ENCODE measurements around the gene ALDH1A3. TPM values are rescaled to one million over a fixed set of nuclear protein-coding genes. Genes with fewer than 3 reads are reported as not detected.

ALDH1A3 gene
- total RNA-seq, 2 experiments from 2014 or later: not detected

DNA sequence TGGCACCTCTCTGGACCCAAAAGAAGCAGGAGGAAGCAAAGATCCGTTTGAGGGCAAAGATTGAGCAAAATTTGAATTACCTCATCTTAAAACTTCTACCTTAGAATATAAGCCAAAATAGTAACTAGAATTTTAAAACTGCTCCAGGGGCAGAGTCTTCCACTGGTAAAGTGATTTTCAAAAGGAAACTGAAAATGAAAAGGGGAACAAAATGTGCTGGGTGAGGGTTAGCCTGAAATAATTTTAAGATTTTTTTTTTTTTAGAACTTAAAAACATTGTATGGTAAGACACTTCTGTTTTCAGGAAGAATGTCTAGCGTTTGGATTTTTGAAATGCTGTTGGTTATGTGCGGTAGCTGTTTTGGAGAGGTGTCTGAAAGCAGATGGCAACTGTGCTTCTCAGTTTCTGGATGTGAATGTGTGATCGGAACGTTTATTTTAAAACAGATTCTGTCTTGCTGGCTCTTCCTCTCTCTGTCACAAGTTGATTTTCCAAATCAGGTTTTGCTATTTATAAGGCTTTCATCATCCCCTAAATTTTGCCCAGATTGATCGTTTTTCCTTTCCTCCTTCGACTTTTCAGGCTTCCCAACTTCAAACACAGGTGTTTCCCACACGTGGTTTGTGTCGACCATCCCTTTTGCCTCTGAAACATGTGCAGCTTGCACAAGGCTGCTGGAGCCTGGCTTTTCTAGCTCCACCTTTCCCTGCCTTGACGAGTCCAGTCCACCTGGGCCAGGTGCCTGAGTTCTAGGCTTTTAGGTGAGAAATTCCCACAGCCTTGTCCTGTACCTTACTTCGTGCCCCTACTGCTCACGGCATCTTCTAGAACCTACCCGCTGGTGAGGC, 42.8 kb downstream of the ALDH1A3 start:
- Mint-ChIP-seq H3K4me3 (no peak overlapping the region), H3K4me1 (peaks cover 27% of the 10 kb centered on the region), H3K27me3 (peaks cover 48% of the 10 kb centered on the region), H3K9me3 (no peaks in the 10 kb centered on the region), H3K27ac (no peak overlapping the region), H3K36me3 (ENCODE audit: low read depth) (no peaks in the 10 kb centered on the region)
- ChIA-PET CTCF (interaction anchor here (1.1 to 7.2 kb wide), 3 partner anchors 86 to 398 kb away, joined by 3 to 169 read pairs (median 5); no protein-coding TSS in a partner anchor), POLR2A (no interaction called here)
- no peak for DNase-seq

DNA sequence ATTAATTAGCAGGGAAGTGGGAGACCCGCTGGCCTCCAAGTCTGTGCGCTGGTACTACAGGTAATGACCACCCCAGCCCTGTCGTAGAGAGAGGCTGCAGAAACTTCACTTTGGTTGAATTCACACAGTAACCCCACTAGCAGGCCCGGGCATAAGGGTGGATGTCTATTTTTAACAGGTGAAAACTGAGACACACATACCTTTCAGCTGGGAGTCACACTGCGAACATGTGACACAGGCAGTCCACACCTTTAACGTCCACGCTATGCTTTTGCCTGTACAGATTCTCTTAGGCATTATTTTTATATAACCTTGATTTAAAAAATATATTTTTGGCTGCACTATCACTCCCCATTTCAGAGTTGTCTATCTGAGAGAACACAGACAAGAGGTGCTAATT, 43.4 kb downstream of the ALDH1A3 start:
- ChIA-PET CTCF (interaction anchor here (1.4 to 2.0 kb wide), 2 partner anchors 85 to 335 kb away, joined by 3 to 5 read pairs; no protein-coding TSS in a partner anchor), POLR2A (no interaction called here)
- H3K9me3 Mint-ChIP-seq: no peaks in the 10 kb centered on the region
- peaks cover 45% of the 10 kb centered on the region for H3K27me3 Mint-ChIP-seq
- H3K4me1 Mint-ChIP-seq: peaks cover 25% of the 10 kb centered on the region
- no peaks in the 10 kb centered on the region for H3K36me3 Mint-ChIP-seq (ENCODE audit: low read depth)
- no peak overlapping the region for H3K4me3 Mint-ChIP-seq
- no peak for DNase-seq
- H3K27ac Mint-ChIP-seq: no peak overlapping the region

DNA sequence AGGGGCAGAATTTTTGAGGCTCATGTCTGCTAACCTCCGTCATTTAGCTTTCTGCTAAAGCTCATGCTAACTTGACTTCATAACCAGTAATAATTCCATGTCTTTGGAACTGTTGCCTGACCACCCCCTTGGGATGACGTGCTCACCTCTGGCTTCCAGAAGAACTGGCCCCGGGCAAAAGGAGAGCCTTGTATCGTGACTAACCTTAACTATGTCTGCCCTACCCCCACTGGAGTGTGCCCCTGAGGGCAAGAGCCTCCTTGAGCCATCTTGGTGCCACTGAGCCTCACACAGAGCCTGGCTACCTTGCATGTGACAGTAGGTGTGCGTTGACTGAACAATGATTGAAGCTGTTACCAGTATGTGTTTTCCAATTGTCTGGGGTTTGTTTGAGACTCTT, 44.3 kb downstream of the ALDH1A3 start:
- ChIA-PET POLR2A (no interaction called here), CTCF (interaction anchor here (0.8 to 2.0 kb wide), 3 partner anchors 85 to 359 kb away, joined by 3 to 5 read pairs (median 4); no protein-coding TSS in a partner anchor)
- H3K4me3 Mint-ChIP-seq: no peak overlapping the region
- H3K36me3 Mint-ChIP-seq (ENCODE audit: low read depth): no peaks in the 10 kb centered on the region
- H3K27ac Mint-ChIP-seq: no peak overlapping the region
- H3K27me3 Mint-ChIP-seq: peaks cover 37% of the 10 kb centered on the region
- peaks cover 18% of the 10 kb centered on the region for H3K4me1 Mint-ChIP-seq
- no peak for DNase-seq
- no peaks in the 10 kb centered on the region for H3K9me3 Mint-ChIP-seq

DNA sequence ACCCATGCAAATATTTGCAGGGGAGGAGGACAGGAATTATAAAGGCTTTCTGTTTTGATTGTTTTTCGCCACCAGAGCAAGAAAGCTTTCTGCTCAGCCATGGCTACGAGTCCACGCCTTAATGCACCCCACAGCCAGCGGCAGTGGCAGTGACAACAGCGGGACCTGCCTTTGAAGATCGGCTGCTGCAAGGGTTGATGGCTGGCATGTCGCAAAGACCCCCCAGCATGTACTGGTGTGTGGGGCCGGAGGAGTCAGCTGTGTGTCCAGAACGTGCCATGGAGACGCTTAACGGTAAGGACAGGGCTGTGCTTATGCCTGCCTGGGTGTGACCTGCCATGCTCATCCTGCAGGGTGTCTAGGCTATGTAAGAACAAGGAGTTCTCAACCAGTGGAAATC, 44.8 kb downstream of the ALDH1A3 start:
- H3K4me1 Mint-ChIP-seq: peaks cover 18% of the 10 kb centered on the region
- H3K27ac Mint-ChIP-seq: no peak overlapping the region
- no peak for DNase-seq
- peaks cover 37% of the 10 kb centered on the region for H3K27me3 Mint-ChIP-seq
- ChIA-PET CTCF (interaction anchor here (0.8 to 2.0 kb wide), 3 partner anchors 84 to 358 kb away, joined by 3 to 5 read pairs (median 4); no protein-coding TSS in a partner anchor), POLR2A (no interaction called here)
- no peak overlapping the region for H3K4me3 Mint-ChIP-seq
- H3K9me3 Mint-ChIP-seq: no peaks in the 10 kb centered on the region
- H3K36me3 Mint-ChIP-seq (ENCODE audit: low read depth): no peaks in the 10 kb centered on the region

DNA sequence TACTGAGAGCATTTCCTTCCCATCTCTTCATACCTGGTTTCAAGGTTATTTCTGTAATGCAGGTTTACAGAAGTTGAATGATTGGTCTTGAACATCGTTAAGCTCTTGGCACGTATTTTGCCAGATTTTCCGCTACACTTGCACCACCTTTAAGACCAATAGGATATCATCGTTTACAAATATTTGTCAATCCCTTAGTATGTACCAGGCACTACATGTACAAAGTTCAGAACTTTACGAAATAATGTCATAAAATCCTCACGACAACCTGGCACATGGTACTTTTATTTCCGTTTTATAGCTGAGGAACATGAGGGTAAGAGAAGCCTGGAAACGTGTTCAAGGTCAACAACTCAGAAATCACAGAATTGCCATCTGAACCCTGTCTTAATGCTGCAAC, 45.8 kb downstream of the ALDH1A3 start:
- Mint-ChIP-seq H3K4me1 (peaks cover 12% of the 10 kb centered on the region), H3K27me3 (peaks cover 29% of the 10 kb centered on the region), H3K27ac (no peak overlapping the region), H3K9me3 (no peaks in the 10 kb centered on the region), H3K36me3 (ENCODE audit: low read depth) (no peaks in the 10 kb centered on the region), H3K4me3 (no peak overlapping the region)
- DNase-seq: no peak
- ChIA-PET CTCF (interaction anchor here (0.6 kb wide), 1 partner anchor 82 kb away, joined by 4 read pairs; no protein-coding TSS in a partner anchor), POLR2A (no interaction called here)

DNA sequence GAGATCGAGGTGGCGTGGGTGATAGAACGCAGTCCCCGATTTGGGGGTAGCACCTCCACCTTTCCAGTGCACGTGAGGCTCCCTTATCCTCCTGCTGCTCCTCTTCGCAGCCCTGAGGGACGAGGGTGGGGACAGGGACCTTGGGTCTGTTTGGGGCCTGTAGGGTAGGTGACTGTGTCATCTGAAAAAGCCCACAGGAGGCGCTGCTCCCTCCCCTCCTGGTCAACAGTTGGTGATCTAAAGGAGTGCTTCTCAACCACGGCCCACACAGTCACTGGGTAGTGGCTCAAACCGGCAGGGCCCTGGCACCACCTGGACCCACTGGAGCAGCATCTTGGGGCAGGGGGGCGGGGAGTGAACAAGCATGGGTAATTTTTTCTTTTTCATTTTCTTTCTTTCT, 46.6 kb downstream of the ALDH1A3 start:
- Mint-ChIP-seq H3K9me3 (no peaks in the 10 kb centered on the region), H3K36me3 (ENCODE audit: low read depth) (no peaks in the 10 kb centered on the region), H3K27ac (no peak overlapping the region), H3K4me3 (no peak overlapping the region), H3K4me1 (peaks cover 10% of the 10 kb centered on the region), H3K27me3 (peaks cover 22% of the 10 kb centered on the region)
- CTCF ChIA-PET: no interaction called here
- POLR2A ChIA-PET: no interaction called here
- no peak for DNase-seq

DNA sequence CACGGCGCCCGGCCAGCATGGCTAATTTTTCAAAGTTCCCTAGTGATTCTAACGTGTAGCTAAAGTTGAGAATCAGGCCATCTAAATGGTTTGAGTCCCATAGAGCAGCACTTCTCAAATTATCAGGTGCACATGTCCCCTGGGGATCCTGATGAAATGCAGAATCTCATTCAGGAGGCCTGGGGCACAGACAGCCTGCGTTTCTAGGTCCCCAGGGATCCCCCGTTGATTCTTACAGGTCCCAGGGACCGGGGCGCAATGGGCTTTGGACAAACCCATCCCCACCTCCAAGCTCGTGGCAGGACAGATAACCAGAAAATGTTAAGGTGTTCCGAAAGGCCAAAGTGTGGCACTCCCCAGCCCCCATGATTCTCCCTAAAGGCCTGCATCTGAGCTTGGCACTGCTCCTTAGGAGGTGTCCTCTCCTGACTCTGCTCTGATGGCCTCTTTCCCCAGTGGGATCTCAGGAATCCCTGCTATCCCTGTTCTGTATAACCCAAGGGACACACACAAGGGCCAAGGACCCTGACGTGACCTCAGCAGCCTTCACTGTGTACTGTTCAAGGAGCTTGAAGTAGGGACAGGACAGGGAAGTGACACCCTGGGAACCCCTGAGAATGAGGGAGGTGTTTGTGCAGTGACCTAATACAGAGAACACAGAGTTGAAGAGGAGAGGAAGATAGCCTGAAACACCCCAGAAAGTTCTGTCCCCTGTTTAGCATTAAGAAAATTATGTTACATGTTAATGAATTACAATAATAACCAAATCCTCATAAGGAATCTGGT, 47.5 kb downstream of the ALDH1A3 start:
- no peak overlapping the region for H3K27ac Mint-ChIP-seq
- ChIA-PET POLR2A (no interaction called here), CTCF (interaction anchor here (1.3 to 2.0 kb wide), 3 partner anchors 8 to 54 kb away, joined by 4 read pairs; partner anchors contain the start of gene LRRK1)
- no peaks in the 10 kb centered on the region for H3K9me3 Mint-ChIP-seq
- H3K36me3 Mint-ChIP-seq (ENCODE audit: low read depth): no peaks in the 10 kb centered on the region
- H3K4me3 Mint-ChIP-seq: no peak overlapping the region
- DNase-seq: no peak
- H3K27me3 Mint-ChIP-seq: peaks cover 12% of the 10 kb centered on the region
- peaks cover 6% of the 10 kb centered on the region for H3K4me1 Mint-ChIP-seq

DNA sequence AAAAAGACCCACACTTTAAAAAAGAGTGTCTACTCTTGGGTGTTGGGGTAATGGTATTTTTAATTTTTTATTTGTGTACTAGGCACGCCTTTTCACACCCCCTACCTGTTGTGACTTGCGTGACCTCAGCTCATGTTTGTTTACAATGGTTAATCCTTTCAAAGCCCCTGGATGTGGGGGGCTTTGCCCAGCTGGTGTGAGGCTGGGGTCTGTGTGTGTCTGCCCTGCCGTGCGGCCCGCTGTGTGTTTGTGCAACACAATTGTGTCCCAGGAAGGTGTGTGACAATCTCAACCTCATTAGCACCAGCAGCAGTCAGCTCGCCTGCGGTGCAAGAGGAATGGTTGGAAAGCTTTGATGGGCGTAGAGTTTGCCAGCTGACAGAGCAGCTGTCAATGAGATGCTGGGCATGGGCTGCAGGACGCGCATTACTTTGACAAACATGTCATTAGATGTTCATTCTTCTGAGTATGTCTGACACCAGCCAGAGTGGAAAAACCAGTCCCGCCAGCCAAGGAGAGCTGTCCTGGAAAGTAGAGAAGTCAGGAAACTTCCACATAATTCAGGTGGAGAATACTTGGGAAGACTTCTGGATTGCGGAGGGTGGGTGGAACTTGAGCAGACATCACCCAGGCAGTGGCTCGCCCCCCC, 49.1 kb downstream of the ALDH1A3 start:
- H3K36me3 Mint-ChIP-seq (ENCODE audit: low read depth): no peaks in the 10 kb centered on the region
- H3K9me3 Mint-ChIP-seq: no peaks in the 10 kb centered on the region
- ChIA-PET POLR2A (no interaction called here), CTCF (interaction anchor here (2.0 kb wide), 1 partner anchor 56 kb away, joined by 4 read pairs; no protein-coding TSS in a partner anchor)
- no peaks in the 10 kb centered on the region for H3K4me1 Mint-ChIP-seq
- no peak overlapping the region for H3K27ac Mint-ChIP-seq
- no peak for DNase-seq
- no peak overlapping the region for H3K4me3 Mint-ChIP-seq
- H3K27me3 Mint-ChIP-seq: peaks cover under 1% of the 10 kb centered on the region

DNA sequence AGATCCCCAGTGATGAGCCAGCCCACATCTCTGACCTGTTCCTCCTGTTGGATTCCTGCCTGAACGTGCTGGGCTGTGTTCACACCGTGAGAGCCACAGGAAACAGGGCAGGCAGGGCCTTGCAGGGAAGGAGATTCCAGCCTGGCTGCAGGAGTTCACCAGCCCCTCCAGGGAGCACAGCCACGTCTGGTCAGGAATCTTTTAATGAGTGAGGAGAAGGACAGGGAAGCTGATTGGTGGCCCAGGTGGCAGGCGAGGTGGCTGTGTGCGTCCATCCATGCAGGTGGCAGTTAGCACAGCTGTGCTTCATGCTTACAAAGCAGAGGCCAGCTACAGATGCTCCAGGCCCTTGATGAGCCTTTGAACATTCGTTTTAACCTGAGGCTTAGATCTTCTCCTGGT, 50.0 kb downstream of the ALDH1A3 start:
- ChIA-PET POLR2A (no interaction called here), CTCF (interaction anchor here (1.4 kb wide), 1 partner anchor 12 kb away, joined by 5 read pairs; no protein-coding TSS in a partner anchor)
- Mint-ChIP-seq H3K4me1 (no peaks in the 10 kb centered on the region), H3K36me3 (ENCODE audit: low read depth) (no peaks in the 10 kb centered on the region), H3K27ac (no peak overlapping the region), H3K9me3 (no peaks in the 10 kb centered on the region), H3K4me3 (no peak overlapping the region), H3K27me3 (peaks cover 1% of the 10 kb centered on the region)
- no peak for DNase-seq

DNA sequence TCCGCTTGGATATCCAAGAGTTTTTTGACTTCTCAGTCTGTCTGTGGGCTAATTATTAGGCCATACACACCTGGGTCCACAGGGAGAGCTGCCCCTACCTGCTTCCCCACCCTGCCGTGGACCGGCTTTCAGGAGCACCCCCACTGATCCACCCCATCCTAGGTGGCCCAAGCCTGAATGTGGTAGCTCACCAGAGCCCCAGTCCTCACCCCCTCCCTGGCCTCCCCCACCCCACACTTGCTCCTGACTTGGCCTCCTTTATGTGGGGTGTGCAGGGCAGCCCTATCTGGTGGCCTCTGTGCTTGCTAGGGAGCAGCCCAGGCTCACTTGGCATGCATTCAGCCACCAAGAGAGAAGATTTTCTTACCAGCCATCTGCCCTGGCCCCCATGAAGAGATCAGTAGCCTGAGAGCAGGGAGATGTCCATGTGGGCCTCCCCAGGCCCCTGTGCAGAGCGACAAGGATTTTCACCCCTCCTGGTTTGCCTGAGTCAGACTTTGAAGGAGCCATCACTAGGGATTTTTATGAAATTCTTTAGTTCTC, 50.7 kb downstream of the ALDH1A3 start:
- no peak for DNase-seq
- Mint-ChIP-seq H3K27ac (no peak overlapping the region), H3K9me3 (no peaks in the 10 kb centered on the region), H3K27me3 (peaks cover 1% of the 10 kb centered on the region), H3K36me3 (ENCODE audit: low read depth) (no peaks in the 10 kb centered on the region), H3K4me1 (no peaks in the 10 kb centered on the region), H3K4me3 (no peak overlapping the region)
- ChIA-PET POLR2A (no interaction called here), CTCF (interaction anchor here (1.4 kb wide), 1 partner anchor 13 kb away, joined by 5 read pairs; no protein-coding TSS in a partner anchor)

DNA sequence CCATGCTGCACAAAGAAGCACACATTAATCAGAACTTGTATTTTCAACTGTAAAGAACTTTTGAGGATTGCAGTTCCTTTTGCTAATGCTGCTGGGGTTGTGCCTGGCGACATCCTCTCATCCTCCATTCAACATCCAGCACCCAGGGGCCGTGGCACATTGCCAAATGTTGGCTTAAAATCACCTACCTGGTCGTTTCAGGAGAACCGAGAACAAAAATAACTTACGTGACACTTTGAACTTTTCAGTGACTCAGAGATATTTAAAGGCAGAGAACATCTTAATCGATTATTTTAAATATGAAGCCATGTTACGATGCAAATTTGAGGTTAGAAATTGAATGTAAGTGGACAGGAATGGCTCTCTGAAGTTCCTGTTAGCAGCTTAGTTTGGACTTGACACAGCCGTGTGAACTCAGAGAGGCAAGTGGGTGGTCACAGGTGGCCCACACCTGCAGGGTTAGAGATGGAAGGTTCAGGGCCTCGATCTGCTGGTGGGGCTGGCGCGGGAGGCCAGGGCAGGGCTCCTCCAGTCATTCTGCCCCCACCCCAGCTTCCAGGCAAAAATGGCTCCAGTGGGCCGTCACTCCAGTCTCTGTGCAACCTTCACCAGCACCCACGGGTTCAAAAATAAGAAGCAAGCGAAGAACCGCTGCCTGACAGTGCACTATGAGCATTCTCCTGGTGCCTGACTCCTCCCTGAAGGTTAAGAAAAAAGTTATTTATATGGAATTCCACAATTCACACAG, 51.7 kb downstream of the ALDH1A3 start:
- H3K4me3 Mint-ChIP-seq: no peak overlapping the region
- POLR2A ChIA-PET: no interaction called here

More for the DNA sequence above, 51.7 kb downstream of the ALDH1A3 start:
- Mint-ChIP-seq H3K36me3 (ENCODE audit: low read depth) (no peaks in the 10 kb centered on the region), H3K27ac (no peak overlapping the region), H3K9me3 (no peaks in the 10 kb centered on the region), H3K4me1 (no peaks in the 10 kb centered on the region), H3K27me3 (peaks cover 1% of the 10 kb centered on the region)
- DNase-seq: no peak
- CTCF ChIA-PET: interaction anchor here (1.4 kb wide), 1 partner anchor 14 kb away, joined by 5 read pairs; no protein-coding TSS in a partner anchor
